ENCODE results near the gene SMAD7.

The SMAD7 gene

GRCh38 chr18:48901145-48902022 lies 49.4 kb downstream of the SMAD7 start:
- Mint-ChIP-seq H3K36me3 (ENCODE audit: low read depth) (no peaks in the 10 kb centered on the region), H3K9me3 (peaks cover 14% of the 10 kb centered on the region), H3K27me3 (no peaks in the 10 kb centered on the region), H3K27ac (no peak overlapping the region), H3K4me3 (no peak overlapping the region), H3K4me1 (ENCODE audit: low read depth) (peaks cover 13% of the 10 kb centered on the region)
- no peak for DNase-seq

GRCh38 chr18:48900469-48900868 lies 50.3 kb downstream of the SMAD7 start:
- Mint-ChIP-seq H3K4me3 (no peak overlapping the region), H3K36me3 (ENCODE audit: low read depth) (no peaks in the 10 kb centered on the region), H3K27ac (no peak overlapping the region), H3K4me1 (ENCODE audit: low read depth) (peaks cover 13% of the 10 kb centered on the region), H3K27me3 (no peaks in the 10 kb centered on the region), H3K9me3 (peaks cover 14% of the 10 kb centered on the region)
- DNase-seq: no peak

GRCh38 chr18:48899558-48900174 lies 51.1 kb downstream of the SMAD7 start:
- no peaks in the 10 kb centered on the region for H3K27me3 Mint-ChIP-seq
- H3K27ac Mint-ChIP-seq: no peak overlapping the region
- H3K4me3 Mint-ChIP-seq: no peak overlapping the region
- peaks cover 13% of the 10 kb centered on the region for H3K4me1 Mint-ChIP-seq (ENCODE audit: low read depth)
- H3K36me3 Mint-ChIP-seq (ENCODE audit: low read depth): no peaks in the 10 kb centered on the region
- peaks cover 14% of the 10 kb centered on the region for H3K9me3 Mint-ChIP-seq
- DNase-seq: no peak

- Mint-ChIP-seq H3K4me1 (ENCODE audit: low read depth) (peaks cover 13% of the 10 kb centered on the region), H3K36me3 (ENCODE audit: low read depth) (no peaks in the 10 kb centered on the region), H3K27me3 (no peaks in the 10 kb centered on the region), H3K4me3 (no peak overlapping the region), H3K27ac (no peak overlapping the region), H3K9me3 (peaks cover 6% of the 10 kb centered on the region)
- no peak for DNase-seq
These were observed 52.2 kb downstream of the SMAD7 start for GRCh38 chr18:48898521-48898920.

GRCh38 chr18:48897531-48897930 lies 53.2 kb downstream of the SMAD7 start:
- H3K4me1 Mint-ChIP-seq (ENCODE audit: low read depth): peaks cover 13% of the 10 kb centered on the region
- DNase-seq: no peak
- H3K36me3 Mint-ChIP-seq (ENCODE audit: low read depth): no peaks in the 10 kb centered on the region
- H3K27me3 Mint-ChIP-seq: no peaks in the 10 kb centered on the region
- no peak overlapping the region for H3K27ac Mint-ChIP-seq
- H3K4me3 Mint-ChIP-seq: no peak overlapping the region
- peaks cover 6% of the 10 kb centered on the region for H3K9me3 Mint-ChIP-seq

- H3K27me3 Mint-ChIP-seq: no peaks in the 10 kb centered on the region
- no peak overlapping the region for H3K27ac Mint-ChIP-seq
- peaks cover 13% of the 10 kb centered on the region for H3K4me1 Mint-ChIP-seq (ENCODE audit: low read depth)
- no peak overlapping the region for H3K4me3 Mint-ChIP-seq
- peaks cover 6% of the 10 kb centered on the region for H3K9me3 Mint-ChIP-seq
- no peaks in the 10 kb centered on the region for H3K36me3 Mint-ChIP-seq (ENCODE audit: low read depth)
- no peak for DNase-seq
These were observed 53.8 kb downstream of the SMAD7 start for GRCh38 chr18:48896875-48897511.

GRCh38 chr18:48896326-48896874 lies 54.4 kb downstream of the SMAD7 start:
- no peak overlapping the region for H3K4me3 Mint-ChIP-seq
- H3K27ac Mint-ChIP-seq: no peak overlapping the region
- H3K9me3 Mint-ChIP-seq: peaks cover 6% of the 10 kb centered on the region
- no peaks in the 10 kb centered on the region for H3K36me3 Mint-ChIP-seq (ENCODE audit: low read depth)
- peaks cover 13% of the 10 kb centered on the region for H3K4me1 Mint-ChIP-seq (ENCODE audit: low read depth)
- DNase-seq: no peak
- no peaks in the 10 kb centered on the region for H3K27me3 Mint-ChIP-seq

GRCh38 chr18:48894799-48895346 lies 55.9 kb downstream of the SMAD7 start:
- no peak overlapping the region for H3K4me3 Mint-ChIP-seq
- DNase-seq: no peak
- no peaks in the 10 kb centered on the region for H3K27me3 Mint-ChIP-seq
- peaks cover 6% of the 10 kb centered on the region for H3K9me3 Mint-ChIP-seq
- no peaks in the 10 kb centered on the region for H3K36me3 Mint-ChIP-seq (ENCODE audit: low read depth)
- H3K4me1 Mint-ChIP-seq (ENCODE audit: low read depth): peaks cover 7% of the 10 kb centered on the region
- no peak overlapping the region for H3K27ac Mint-ChIP-seq

GRCh38 chr18:48893608-48894600 lies 56.9 kb downstream of the SMAD7 start:
- Mint-ChIP-seq H3K27me3 (no peaks in the 10 kb centered on the region), H3K27ac (no peak overlapping the region)

GRCh38 chr18:48893061-48893607 lies 57.6 kb downstream of the SMAD7 start:
- Mint-ChIP-seq H3K27ac (no peak overlapping the region), H3K9me3 (no peaks in the 10 kb centered on the region), H3K27me3 (no peaks in the 10 kb centered on the region), H3K36me3 (ENCODE audit: low read depth) (no peaks in the 10 kb centered on the region), H3K4me3 (no peak overlapping the region), H3K4me1 (ENCODE audit: low read depth) (peaks cover 1% of the 10 kb centered on the region)
- DNase-seq: no peak

More at GRCh38 chr18:48893608-48894600, 56.9 kb downstream of the SMAD7 start:
- no peak for DNase-seq
- Mint-ChIP-seq H3K36me3 (ENCODE audit: low read depth) (no peaks in the 10 kb centered on the region), H3K9me3 (no peaks in the 10 kb centered on the region), H3K4me1 (ENCODE audit: low read depth) (peaks cover 1% of the 10 kb centered on the region), H3K4me3 (no peak overlapping the region)

GRCh38 chr18:48892146-48892855 lies 58.5 kb downstream of the SMAD7 start:
- peaks cover 1% of the 10 kb centered on the region for H3K4me1 Mint-ChIP-seq (ENCODE audit: low read depth)
- H3K27me3 Mint-ChIP-seq: no peaks in the 10 kb centered on the region
- H3K27ac Mint-ChIP-seq: no peak overlapping the region
- no peak overlapping the region for H3K4me3 Mint-ChIP-seq
- no peaks in the 10 kb centered on the region for H3K9me3 Mint-ChIP-seq
- DNase-seq: no peak
- no peaks in the 10 kb centered on the region for H3K36me3 Mint-ChIP-seq (ENCODE audit: low read depth)

- H3K27ac Mint-ChIP-seq: no peak overlapping the region
- peaks cover 1% of the 10 kb centered on the region for H3K4me1 Mint-ChIP-seq (ENCODE audit: low read depth)
- no peak overlapping the region for H3K4me3 Mint-ChIP-seq
- no peaks in the 10 kb centered on the region for H3K36me3 Mint-ChIP-seq (ENCODE audit: low read depth)
- no peaks in the 10 kb centered on the region for H3K27me3 Mint-ChIP-seq
- no peaks in the 10 kb centered on the region for H3K9me3 Mint-ChIP-seq
- DNase-seq: no peak
These were observed 59.0 kb downstream of the SMAD7 start for GRCh38 chr18:48891721-48892120.
